ENCODE data around the gene GRK3. TPM values are rescaled to one million over a fixed set of nuclear protein-coding genes. Genes with fewer than 3 reads are reported as not detected.

GRK3 gene
- total RNA-seq, 1 donor from 2014 or later: 7.1 TPM

DNA sequence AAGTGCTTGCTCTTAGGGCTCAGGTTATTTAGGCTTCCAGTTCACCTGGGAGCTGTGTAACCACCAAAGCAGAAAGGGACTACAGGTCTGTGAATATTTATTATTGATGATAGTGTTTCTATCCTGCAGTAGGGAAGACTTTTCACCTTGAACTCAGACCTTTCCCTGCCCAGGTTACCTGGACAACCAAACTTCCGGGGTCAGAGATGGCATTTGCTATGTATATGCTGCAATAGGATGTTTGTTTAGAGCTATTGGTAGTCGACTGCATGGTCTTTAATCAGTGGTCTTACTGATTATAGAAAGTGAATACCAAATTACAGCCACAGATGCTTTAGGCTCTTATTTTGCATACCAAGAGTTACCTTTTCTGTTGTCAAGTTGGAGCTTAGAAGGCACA is 94.9 kb downstream of the GRK3 start:
- no peak overlapping the region for H3K27ac Mint-ChIP-seq (ENCODE audit: unreplicated experiment)

DNA sequence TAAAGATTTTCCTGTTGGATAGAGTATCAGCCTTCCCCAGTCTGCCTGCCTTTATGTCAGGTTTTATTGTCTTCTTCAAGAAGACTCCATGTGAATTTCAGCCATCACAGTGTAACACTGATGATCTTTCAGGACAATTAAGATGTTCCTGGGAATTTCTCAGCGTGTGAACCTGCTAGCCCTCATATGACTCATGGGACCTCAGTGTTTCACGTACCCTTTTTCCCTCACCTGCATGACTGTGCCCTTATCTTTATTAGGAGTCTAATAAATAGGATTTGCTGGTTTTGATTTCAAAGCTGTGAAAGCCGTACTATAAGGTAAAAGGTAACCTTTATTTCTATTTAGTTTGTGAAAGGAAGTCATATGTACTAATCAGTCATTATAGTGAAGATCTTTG is 95.9 kb downstream of the GRK3 start:
- H3K4me1 Mint-ChIP-seq (ENCODE audit: unreplicated experiment): no peaks in the 10 kb centered on the region

More for the DNA sequence above, 94.9 kb downstream of the GRK3 start:
- no peaks in the 10 kb centered on the region for H3K4me1 Mint-ChIP-seq (ENCODE audit: unreplicated experiment)
- TF ChIP-seq, protein P1, sequence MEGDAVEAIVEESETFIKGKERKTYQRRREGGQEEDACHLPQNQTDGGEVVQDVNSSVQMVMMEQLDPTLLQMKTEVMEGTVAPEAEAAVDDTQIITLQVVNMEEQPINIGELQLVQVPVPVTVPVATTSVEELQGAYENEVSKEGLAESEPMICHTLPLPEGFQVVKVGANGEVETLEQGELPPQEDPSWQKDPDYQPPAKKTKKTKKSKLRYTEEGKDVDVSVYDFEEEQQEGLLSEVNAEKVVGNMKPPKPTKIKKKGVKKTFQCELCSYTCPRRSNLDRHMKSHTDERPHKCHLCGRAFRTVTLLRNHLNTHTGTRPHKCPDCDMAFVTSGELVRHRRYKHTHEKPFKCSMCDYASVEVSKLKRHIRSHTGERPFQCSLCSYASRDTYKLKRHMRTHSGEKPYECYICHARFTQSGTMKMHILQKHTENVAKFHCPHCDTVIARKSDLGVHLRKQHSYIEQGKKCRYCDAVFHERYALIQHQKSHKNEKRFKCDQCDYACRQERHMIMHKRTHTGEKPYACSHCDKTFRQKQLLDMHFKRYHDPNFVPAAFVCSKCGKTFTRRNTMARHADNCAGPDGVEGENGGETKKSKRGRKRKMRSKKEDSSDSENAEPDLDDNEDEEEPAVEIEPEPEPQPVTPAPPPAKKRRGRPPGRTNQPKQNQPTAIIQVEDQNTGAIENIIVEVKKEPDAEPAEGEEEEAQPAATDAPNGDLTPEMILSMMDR (IDR thresholded peaks at IDR 0.05; ENCODE audit: unreplicated experiment): no peak
- DNase-seq (ENCODE audit: low spot score): no peak
- H3K4me3 Mint-ChIP-seq (ENCODE audit: unreplicated experiment): no peak overlapping the region
- H3K27me3 Mint-ChIP-seq (ENCODE audit: unreplicated experiment): peaks cover 2% of the 10 kb centered on the region
- no peaks in the 10 kb centered on the region for H3K9me3 Mint-ChIP-seq (ENCODE audit: unreplicated experiment)
- H3K36me3 Mint-ChIP-seq (ENCODE audit: low read depth, unreplicated experiment): no peaks in the 10 kb centered on the region

DNA sequence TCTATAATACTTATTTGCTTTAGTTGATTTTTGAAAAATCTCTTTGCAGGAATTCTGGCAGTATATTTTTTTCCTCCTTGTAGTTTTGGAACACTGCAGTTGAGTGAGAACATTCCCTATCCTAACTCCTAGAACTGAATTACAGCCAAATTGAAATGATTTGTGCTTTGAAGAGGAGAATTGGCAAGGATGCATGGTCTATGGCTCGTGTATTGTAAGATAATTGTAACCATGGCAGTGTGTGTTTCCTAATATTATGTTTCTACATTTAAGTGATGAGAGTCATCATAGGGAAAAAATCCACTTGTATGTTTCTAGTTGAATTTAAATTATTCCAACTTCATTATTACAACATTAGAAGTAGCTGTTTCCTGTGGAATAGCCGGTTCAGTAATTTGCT is 96.6 kb downstream of the GRK3 start:
- Mint-ChIP-seq H3K9me3 (ENCODE audit: unreplicated experiment) (no peaks in the 10 kb centered on the region), H3K27ac (ENCODE audit: unreplicated experiment) (no peak overlapping the region), H3K4me3 (ENCODE audit: unreplicated experiment) (no peak overlapping the region), H3K27me3 (ENCODE audit: unreplicated experiment) (peaks cover 2% of the 10 kb centered on the region), H3K36me3 (ENCODE audit: low read depth, unreplicated experiment) (no peaks in the 10 kb centered on the region), H3K4me1 (ENCODE audit: unreplicated experiment) (no peaks in the 10 kb centered on the region)
- DNase-seq (ENCODE audit: low spot score): no peak
- TF ChIP-seq, protein P1 (IDR thresholded peaks at IDR 0.05; ENCODE audit: unreplicated experiment): no peak

More for the DNA sequence above, 95.9 kb downstream of the GRK3 start:
- H3K9me3 Mint-ChIP-seq (ENCODE audit: unreplicated experiment): no peaks in the 10 kb centered on the region
- no peak overlapping the region for H3K27ac Mint-ChIP-seq (ENCODE audit: unreplicated experiment)
- no peak for DNase-seq (ENCODE audit: low spot score)
- TF ChIP-seq, protein P1 (IDR thresholded peaks at IDR 0.05; ENCODE audit: unreplicated experiment): no peak
- H3K27me3 Mint-ChIP-seq (ENCODE audit: unreplicated experiment): peaks cover 2% of the 10 kb centered on the region
- H3K36me3 Mint-ChIP-seq (ENCODE audit: low read depth, unreplicated experiment): no peaks in the 10 kb centered on the region
- H3K4me3 Mint-ChIP-seq (ENCODE audit: unreplicated experiment): no peak overlapping the region

DNA sequence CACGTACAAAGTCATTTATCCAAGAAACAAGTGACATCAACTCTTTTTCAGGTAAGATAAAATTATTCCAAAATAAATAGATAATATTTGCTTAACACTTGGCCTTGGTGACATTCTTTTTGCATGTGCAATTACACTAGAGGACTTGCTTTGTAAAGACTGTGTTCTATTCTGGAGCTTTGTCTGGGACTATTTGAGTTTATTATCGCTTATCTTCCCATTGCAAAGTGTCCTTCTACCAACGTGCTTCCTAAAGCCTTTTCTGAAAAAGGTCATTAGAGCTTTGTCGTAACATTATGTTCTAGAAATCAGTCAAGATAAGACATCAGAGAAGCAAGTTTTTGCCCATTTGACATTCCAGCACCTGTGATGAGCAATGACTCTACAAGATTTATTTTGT is 99.2 kb downstream of the GRK3 start:
- TF ChIP-seq, protein P1 (IDR thresholded peaks at IDR 0.05; ENCODE audit: unreplicated experiment): no peak
- peaks cover 9% of the 10 kb centered on the region for H3K4me1 Mint-ChIP-seq (ENCODE audit: unreplicated experiment)
- H3K27ac Mint-ChIP-seq (ENCODE audit: unreplicated experiment): no peak overlapping the region
- H3K4me3 Mint-ChIP-seq (ENCODE audit: unreplicated experiment): no peak overlapping the region
- H3K27me3 Mint-ChIP-seq (ENCODE audit: unreplicated experiment): no peaks in the 10 kb centered on the region
- no peaks in the 10 kb centered on the region for H3K9me3 Mint-ChIP-seq (ENCODE audit: unreplicated experiment)
- DNase-seq (ENCODE audit: low spot score): no peak
- no peaks in the 10 kb centered on the region for H3K36me3 Mint-ChIP-seq (ENCODE audit: low read depth, unreplicated experiment)

DNA sequence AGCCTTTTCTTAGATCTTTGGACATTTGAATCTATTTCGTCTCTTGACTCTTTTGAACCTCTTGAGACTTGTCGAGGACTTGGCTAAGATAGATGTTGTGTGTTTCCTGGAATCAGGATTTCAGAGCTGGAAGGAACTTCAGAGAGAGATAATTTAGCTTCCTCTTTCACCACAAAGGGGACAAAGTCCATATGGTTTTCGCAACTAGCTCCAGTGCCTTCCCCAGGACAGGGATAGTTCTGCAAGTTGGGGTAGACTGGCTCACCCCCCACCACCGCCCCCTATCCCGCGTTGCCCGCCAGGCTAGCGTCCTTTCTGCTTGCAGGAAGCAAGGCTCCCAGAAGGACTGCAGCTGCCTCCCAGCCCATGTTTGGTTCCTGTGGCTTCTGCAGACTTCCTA is 101.8 kb downstream of the GRK3 start:
- TF ChIP-seq, protein P1 (IDR thresholded peaks at IDR 0.05; ENCODE audit: unreplicated experiment): no peak
- H3K4me1 Mint-ChIP-seq (ENCODE audit: unreplicated experiment): peaks cover 9% of the 10 kb centered on the region
- no peak overlapping the region for H3K4me3 Mint-ChIP-seq (ENCODE audit: unreplicated experiment)
- DNase-seq (ENCODE audit: low spot score): peak; percentile 18
- no peaks in the 10 kb centered on the region for H3K27me3 Mint-ChIP-seq (ENCODE audit: unreplicated experiment)
- no peak overlapping the region for H3K27ac Mint-ChIP-seq (ENCODE audit: unreplicated experiment)
- H3K36me3 Mint-ChIP-seq (ENCODE audit: low read depth, unreplicated experiment): no peaks in the 10 kb centered on the region
- H3K9me3 Mint-ChIP-seq (ENCODE audit: unreplicated experiment): no peaks in the 10 kb centered on the region

Data from endothelial cell (in vitro differentiated cells).